HepG2 (cell line): ENCODE results near the gene SRRT. TPM values are rescaled to one million over a fixed set of nuclear protein-coding genes. Genes with fewer than 3 reads are reported as not detected.

Experiments
- BCL6 ChIP-seq: IDR thresholded peaks from 2 replicates; pipeline ENCODE4 v1.6.1; 2016; ENCODE audit warnings: missing genetic modification reagents, missing compliant biosample characterization
- E2F1 ChIP-seq: sonication (generic); formaldehyde crosslinking; IDR thresholded peaks from 2 replicates; pipeline ENCODE4 v1.5.0; 2020; ENCODE audit warnings: missing genetic modification reagents
- EEA1 ChIP-seq: sonication (generic); formaldehyde crosslinking; IDR thresholded peaks from 2 replicates; pipeline ENCODE4 v1.5.1; 2020; ENCODE audit warnings: mild to moderate bottlenecking, missing genetic modification reagents, borderline replicate concordance
- HOXA5 ChIP-seq: sonication (generic); formaldehyde crosslinking; IDR thresholded peaks from 2 replicates; pipeline ENCODE4 v1.4.0; 2020; ENCODE audit warnings: missing genetic modification reagents
- IKZF4 ChIP-seq: sonication (generic); formaldehyde crosslinking; IDR thresholded peaks from 2 replicates; pipeline ENCODE4 v1.5.1; 2020; ENCODE audit warnings: borderline replicate concordance, mild to moderate bottlenecking, low read depth, missing genetic modification reagents; ENCODE audit errors: not compliant biosample characterization
- IRF1 ChIP-seq: sonication (generic); formaldehyde crosslinking; IDR thresholded peaks from 2 replicates; pipeline ENCODE4 v1.4.0; 2020; ENCODE audit warnings: low read depth, mild to moderate bottlenecking, missing genetic modification reagents
- KLF12 ChIP-seq: sonication (generic); formaldehyde crosslinking; IDR thresholded peaks from 2 replicates; pipeline ENCODE4 v1.4.0; 2020; ENCODE audit warnings: missing genetic modification reagents, borderline replicate concordance
- NBN ChIP-seq: fragments of 450-650 bp; conservative IDR thresholded peaks from 2 replicates; pipeline ENCODE4 v1.6.1; 2017
- NR1H2 ChIP-seq: sonication (generic); formaldehyde crosslinking; IDR thresholded peaks from 2 replicates; pipeline ENCODE4 v1.8.1; 2022; ENCODE audit warnings: low read depth, missing genetic modification reagents, borderline replicate concordance
- POLR2AphosphoS5 ChIP-seq: IDR thresholded peaks from 2 replicates; pipeline ENCODE4 v1.6.1; 2012; ENCODE audit warnings: low read depth, low read length
- RFXAP ChIP-seq: sonication (generic); formaldehyde crosslinking; IDR thresholded peaks from 2 replicates; pipeline ENCODE4 v1.4.0; 2020; ENCODE audit warnings: missing genetic modification reagents, borderline replicate concordance
- SALL1 ChIP-seq: sonication (generic); formaldehyde crosslinking; IDR thresholded peaks from 2 replicates; pipeline ENCODE4 v1.8.0; 2022; ENCODE audit warnings: mild to moderate bottlenecking, missing genetic modification reagents
- SRSF9 ChIP-seq: fragments of 200-400 bp; formaldehyde crosslinking; IDR thresholded peaks from 2 replicates; pipeline ENCODE4 v1.6.1; 2018; ENCODE audit warnings: borderline replicate concordance, mild to moderate bottlenecking, low read depth, low read length; ENCODE audit not compliant: insufficient read depth, poor library complexity, severe bottlenecking
- ZKSCAN5 ChIP-seq: sonication (generic); formaldehyde crosslinking; IDR thresholded peaks from 2 replicates; pipeline ENCODE4 v1.5.1; 2020; ENCODE audit warnings: mild to moderate bottlenecking, missing genetic modification reagents
- ZNF343 ChIP-seq: sonication (generic); formaldehyde crosslinking; IDR thresholded peaks from 2 replicates; pipeline ENCODE4 v1.4.0; 2020; ENCODE audit warnings: mild to moderate bottlenecking, missing genetic modification reagents
- ZNF430 ChIP-seq: sonication (generic); formaldehyde crosslinking; IDR thresholded peaks from 2 replicates; pipeline ENCODE4 v1.9.0; 2021; ENCODE audit warnings: mild to moderate bottlenecking, missing genetic modification reagents
- ZNF543 ChIP-seq: sonication (generic); formaldehyde crosslinking; IDR thresholded peaks from 2 replicates; pipeline ENCODE4 v1.4.0; 2020; ENCODE audit warnings: mild to moderate bottlenecking, missing genetic modification reagents
- ZNF558 ChIP-seq: sonication (generic); formaldehyde crosslinking; IDR thresholded peaks from 2 replicates; pipeline ENCODE4 v1.9.0; 2022; ENCODE audit warnings: mild to moderate bottlenecking, missing genetic modification reagents, borderline replicate concordance
- ZNF639 ChIP-seq: conservative IDR thresholded peaks from 2 replicates; pipeline ENCODE4 v1.6.1; 2018; ENCODE audit warnings: missing genetic modification reagents
- ZNF790 ChIP-seq: sonication (generic); formaldehyde crosslinking; IDR thresholded peaks from 2 replicates; pipeline ENCODE4 v1.8.0; 2022; ENCODE audit warnings: missing genetic modification reagents, mild to moderate bottlenecking, borderline replicate concordance
- polyA plus RNA-seq, 8 experiments: library from polyadenylated mRNA; depleted of rRNA in 3 of 8; stranded (reverse) in 7 of 8; unstranded in 1 of 8; fragments of >200 nt; fragmentation: Illumina TruSeq in 4 of 8; extraction: Trizol in 4 of 8; gene quantifications; 2 replicates each; pipeline versions ENCODE4 v1.2.1 to v1.2.3, GENCODE V29; 2011 to 2016; ENCODE audit warnings: low read depth in 4 of 8, missing spikeins in 1 of 8, mixed read lengths in 1 of 8; ENCODE audit not compliant: insufficient read depth in 1 of 8
- total RNA-seq, 5 experiments: library from RNA; depleted of rRNA; stranded (reverse); fragments of >200 nt; fragmentation: Illumina TruSeq; extraction: Trizol; gene quantifications; 2 replicates each; pipeline ENCODE4 v1.2.3, GENCODE V29; 2016; ENCODE audit warnings: low read depth in 1 of 5
- TF ChIP-seq, protein P1 (sequence below): sonication (generic); formaldehyde crosslinking; IDR thresholded peaks from 2 replicates; pipeline ENCODE4 v1.4.0; 2020; ENCODE audit warnings: missing genetic modification reagents

SRRT gene
- total and polyA plus RNA-seq, 2 of the 13 experiments (the other 11 are each of a cell fraction or from before 2014, with no cell fraction given): 26.2 to 106 TPM

- TF ChIP-seq, protein P1, sequence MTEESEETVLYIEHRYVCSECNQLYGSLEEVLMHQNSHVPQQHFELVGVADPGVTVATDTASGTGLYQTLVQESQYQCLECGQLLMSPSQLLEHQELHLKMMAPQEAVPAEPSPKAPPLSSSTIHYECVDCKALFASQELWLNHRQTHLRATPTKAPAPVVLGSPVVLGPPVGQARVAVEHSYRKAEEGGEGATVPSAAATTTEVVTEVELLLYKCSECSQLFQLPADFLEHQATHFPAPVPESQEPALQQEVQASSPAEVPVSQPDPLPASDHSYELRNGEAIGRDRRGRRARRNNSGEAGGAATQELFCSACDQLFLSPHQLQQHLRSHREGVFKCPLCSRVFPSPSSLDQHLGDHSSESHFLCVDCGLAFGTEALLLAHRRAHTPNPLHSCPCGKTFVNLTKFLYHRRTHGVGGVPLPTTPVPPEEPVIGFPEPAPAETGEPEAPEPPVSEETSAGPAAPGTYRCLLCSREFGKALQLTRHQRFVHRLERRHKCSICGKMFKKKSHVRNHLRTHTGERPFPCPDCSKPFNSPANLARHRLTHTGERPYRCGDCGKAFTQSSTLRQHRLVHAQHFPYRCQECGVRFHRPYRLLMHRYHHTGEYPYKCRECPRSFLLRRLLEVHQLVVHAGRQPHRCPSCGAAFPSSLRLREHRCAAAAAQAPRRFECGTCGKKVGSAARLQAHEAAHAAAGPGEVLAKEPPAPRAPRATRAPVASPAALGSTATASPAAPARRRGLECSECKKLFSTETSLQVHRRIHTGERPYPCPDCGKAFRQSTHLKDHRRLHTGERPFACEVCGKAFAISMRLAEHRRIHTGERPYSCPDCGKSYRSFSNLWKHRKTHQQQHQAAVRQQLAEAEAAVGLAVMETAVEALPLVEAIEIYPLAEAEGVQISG: peak; percentile 72; the same call in 1 of the 2 replicates
- TF ChIP-seq POLR2AphosphoS5 (0 out of 2 replicates have a peak, but pooled peaks have one; percentile 53), ZNF558 (CRISPR knock-in tag) (peak; percentile 85; the same call in 1 of the 2 replicates), ZNF430 (CRISPR knock-in tag) (peak; percentile 41; the same call in 1 of the 2 replicates), ZNF790 (CRISPR knock-in tag) (peak; percentile 27; the same call in 1 of the 2 replicates), ZNF343 (no peak), IKZF4 (CRISPR knock-in tag) (peak; percentile 97), NR1H2 (peak; percentile 79), RFXAP (CRISPR knock-in tag) (peak; percentile 66; the same call in 1 of the 2 replicates), ZNF639 (CRISPR knock-in tag) (peak; percentile 20; the same call in 1 of the 2 replicates), SALL1 (CRISPR knock-in tag) (peak; percentile 73), KLF12 (CRISPR knock-in tag) (no peak; the same call in 1 of the 2 replicates), IRF1 (CRISPR knock-in tag) (no peak), NBN (no peak), HOXA5 (CRISPR knock-in tag) (peak; percentile 85), E2F1 (no peak), EEA1 (CRISPR knock-in tag) (0 out of 2 replicates have a peak, but pooled peaks have one; percentile 60), BCL6 (CRISPR knock-in tag) (peak; percentile 39; the same call in 1 of the 2 replicates), ZKSCAN5 (CRISPR knock-in tag) (no peak), ZNF543 (CRISPR knock-in tag) (peak; percentile 92), SRSF9 (no peak)
These were observed 14.3 kb downstream of the SRRT start, which contains the start of gene UFSP1 (continued) for GRCh38 chr7:100888988-100889750.
